Stimulated activated CD4-positive, alpha-beta T cell treated with anti-CD3 and anti-CD28 coated beads, Interleukin-4, amount 100 ng/mL, for 24 hours (primary cell): ENCODE data around the gene HIPK4.

Source experiments
- DNase-seq: peaks from one replicate; pipeline ENCODE4 v3.0.0-alpha.2; 2020

Gene HIPK4

GRCh38 chr19:40363069-40363468, 26.9 kb downstream of the HIPK4 start:
- DNase-seq, result no peak

- DNase-seq, result no peak
These were observed 27.8 kb downstream of the HIPK4 start for GRCh38 chr19:40362160-40362559.

- no peak for DNase-seq
These were observed 29.2 kb downstream of the HIPK4 start for GRCh38 chr19:40360708-40361241.

- no peak for DNase-seq
These were observed 29.8 kb downstream of the HIPK4 start for GRCh38 chr19:40360020-40360707.

- no peak for DNase-seq
These were observed 31.2 kb downstream of the HIPK4 start for GRCh38 chr19:40358773-40359172.

GRCh38 chr19:40357640-40358039, 32.3 kb downstream of the HIPK4 start:
- no peak for DNase-seq

- DNase-seq, result no peak
These were observed 33.0 kb downstream of the HIPK4 start for GRCh38 chr19:40356681-40357595.

- no peak for DNase-seq
These were observed 33.9 kb downstream of the HIPK4 start for GRCh38 chr19:40355975-40356680.

GRCh38 chr19:40348961-40349507, 40.9 kb downstream of the HIPK4 start:
- peak; percentile 16 for DNase-seq

GRCh38 chr19:40348125-40348913, 41.7 kb downstream of the HIPK4 start, which contains the start of the genes C19orf47 and PLD3:
Gene C19orf47 (minus strand): TSS chr19:40348397. CDS start chr19:40341857, 6,540 bp downstream.
Gene PLD3 (plus strand): TSS chr19:40348695. CDS start chr19:40366484, 17,789 bp downstream.
- peak; percentile 99 for DNase-seq

GRCh38 chr19:40344422-40344821, 45.6 kb downstream of the HIPK4 start:
- no peak for DNase-seq

GRCh38 chr19:40342644-40343311, 47.2 kb downstream of the HIPK4 start:
- DNase-seq, result no peak

GRCh38 chr19:40341601-40342482, 48.1 kb downstream of the HIPK4 start:
- DNase-seq, result no peak

- no peak for DNase-seq
These were observed 50.8 kb downstream of the HIPK4 start for GRCh38 chr19:40339018-40339728.

- no peak for DNase-seq
These were observed 52.4 kb downstream of the HIPK4 start for GRCh38 chr19:40337594-40337993.

- DNase-seq, result no peak
These were observed 52.9 kb downstream of the HIPK4 start for GRCh38 chr19:40337107-40337506.

- no peak for DNase-seq
These were observed 53.4 kb downstream of the HIPK4 start for GRCh38 chr19:40336601-40336900.

- DNase-seq, result no peak
These were observed 54.0 kb downstream of the HIPK4 start for GRCh38 chr19:40335855-40336600.

- no peak for DNase-seq
These were observed 54.9 kb downstream of the HIPK4 start for GRCh38 chr19:40335101-40335500.
